ENCODE data around the gene MICA.

DNA sequence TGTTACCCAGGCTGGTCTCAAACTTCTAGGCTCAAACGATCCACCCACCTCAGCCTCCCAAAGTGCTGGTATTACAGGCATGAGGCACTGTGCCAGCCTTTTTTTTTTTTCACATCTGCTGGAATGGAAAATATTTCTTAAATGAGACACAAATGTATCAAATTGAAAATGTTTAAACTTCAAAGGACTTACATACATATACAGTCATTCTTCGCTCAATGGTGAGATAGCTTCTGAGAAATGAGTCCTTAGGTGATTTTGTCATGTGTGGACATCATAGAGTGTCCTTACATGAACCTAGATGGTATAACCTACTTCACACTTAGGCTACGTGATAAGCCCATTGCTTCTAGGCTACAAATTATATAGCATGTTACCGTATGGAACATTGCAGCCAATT is 43.1 kb downstream of the MICA start:
- TF ChIP-seq, protein P1, sequence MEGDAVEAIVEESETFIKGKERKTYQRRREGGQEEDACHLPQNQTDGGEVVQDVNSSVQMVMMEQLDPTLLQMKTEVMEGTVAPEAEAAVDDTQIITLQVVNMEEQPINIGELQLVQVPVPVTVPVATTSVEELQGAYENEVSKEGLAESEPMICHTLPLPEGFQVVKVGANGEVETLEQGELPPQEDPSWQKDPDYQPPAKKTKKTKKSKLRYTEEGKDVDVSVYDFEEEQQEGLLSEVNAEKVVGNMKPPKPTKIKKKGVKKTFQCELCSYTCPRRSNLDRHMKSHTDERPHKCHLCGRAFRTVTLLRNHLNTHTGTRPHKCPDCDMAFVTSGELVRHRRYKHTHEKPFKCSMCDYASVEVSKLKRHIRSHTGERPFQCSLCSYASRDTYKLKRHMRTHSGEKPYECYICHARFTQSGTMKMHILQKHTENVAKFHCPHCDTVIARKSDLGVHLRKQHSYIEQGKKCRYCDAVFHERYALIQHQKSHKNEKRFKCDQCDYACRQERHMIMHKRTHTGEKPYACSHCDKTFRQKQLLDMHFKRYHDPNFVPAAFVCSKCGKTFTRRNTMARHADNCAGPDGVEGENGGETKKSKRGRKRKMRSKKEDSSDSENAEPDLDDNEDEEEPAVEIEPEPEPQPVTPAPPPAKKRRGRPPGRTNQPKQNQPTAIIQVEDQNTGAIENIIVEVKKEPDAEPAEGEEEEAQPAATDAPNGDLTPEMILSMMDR (IDR thresholded peaks at IDR 0.05; ENCODE audit: low read length): no peak
- TF ChIP-seq EZH2 (optimal IDR thresholded peaks at IDR 0.05; ENCODE audit: low read depth, low read length): no peak
